Heart left ventricle (tissue), 13 donors: Measurements from ENCODE around the gene SNX20.

Experiments
- CTCF ChIP-seq, 12 donors: fragments of 200-600 bp; sonication (generic) in 4 of 12; IDR thresholded peaks; one replicate each; pipeline versions ENCODE4 v1.5.0 to v1.8.0; 2018 to 2022; ENCODE audit warnings: antibody characterized with exemption in 12 of 12, mild to moderate bottlenecking in 5 of 12
- POLR2A ChIP-seq, 2 donors: fragments of 450-650 bp; IDR thresholded peaks; one replicate each; pipeline ENCODE4 v1.6.1; 2017; ENCODE audit warnings: antibody characterized with exemption in 2 of 2, mild to moderate bottlenecking in 2 of 2, moderate library complexity in 2 of 2
- donor health status: ischemic (EF 13 %, LVEDD 7.1; RV severe dilation, severe dysfunction).
- donor health status: DM: no; HTN: yes; CAD: no.
- donor health status: DM: no; HTN: no; CAD: no.
- donor health status: ischemic (EF 25% LVEDD 6.9; RV normal size, moderate dysfunction).
- donor health status: ischemic (EF 25% LVEDD 5.7; RV mildly dilated, moderate dysfunction).
- donor health status: ischemic (EF 35%, LVEDD 5.7; RV mildly dilated, moderate dysfunction).
- donor health status: nonischemic (EF 11% LVEDD 7.7; RV severe dilation, severe dysfunction).
- donor health status: DM: yes; HTN: yes; CAD: no.
- donor health status: PGD.
- donor health status: ischemic (EF 29% LVEDD 5.4; RV normal size, mild dysfunction).
- donor health status: nonischemic (EF 23%, LVEDD 6.1; RV moderate dilation, normal function).

DNA sequence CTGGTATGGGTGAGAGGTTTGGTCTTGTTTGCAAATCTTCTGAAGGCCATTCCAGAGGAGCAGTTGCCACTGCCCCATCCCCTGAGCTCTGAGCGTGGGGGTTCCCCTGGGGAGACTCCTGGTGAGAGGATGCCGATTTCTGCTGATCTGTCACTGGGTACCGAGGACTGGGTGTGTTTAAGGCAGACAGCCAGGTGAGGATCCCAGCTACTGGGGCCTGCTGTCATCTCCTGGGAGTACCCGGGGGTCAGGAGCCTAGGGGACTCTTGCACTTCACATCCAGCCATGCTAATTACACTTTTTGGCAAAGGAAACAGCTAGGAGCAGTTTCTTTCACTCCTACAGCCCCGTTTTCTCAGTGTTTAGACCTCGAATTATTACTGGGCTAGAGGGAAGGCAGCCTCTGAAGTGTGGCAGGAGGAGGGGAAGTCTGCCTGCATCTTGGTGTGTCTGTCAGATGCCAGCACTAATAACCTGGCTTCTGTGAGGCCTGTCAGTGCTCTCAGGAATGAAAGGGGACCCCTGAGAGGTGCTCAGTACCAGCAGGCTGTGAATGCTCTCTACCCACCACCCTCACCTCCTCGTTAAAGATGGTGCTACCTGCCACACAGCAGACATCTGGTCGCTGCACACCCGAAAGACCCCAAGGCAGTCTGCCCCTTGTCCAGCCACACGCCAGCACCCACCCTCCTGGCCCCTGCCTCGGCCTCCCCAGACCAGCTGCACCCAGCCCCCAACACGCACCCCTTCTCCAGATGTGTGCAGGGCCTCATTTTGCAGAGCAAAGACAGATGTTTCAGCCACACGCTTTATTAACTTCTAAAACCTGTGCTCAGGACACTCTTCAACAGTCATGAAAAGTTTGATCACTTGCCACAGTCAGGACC, 43.2 kb downstream of the SNX20 start:
- TF ChIP-seq CTCF (IDR thresholded peaks at IDR 0.05) (no peak), POLR2A (IDR thresholded peaks at IDR 0.05) (no peak)
